HG03103 (cell line): ENCODE results near the gene ZNF600.
"Not testable (repeated sequence)": the region's sequence is repeated elsewhere in the genome, so short reads cannot be mapped to it uniquely, and the experiment has no call there.

Source experiments
- ATAC-seq: cut with Tn5 transposase; IDR thresholded peaks from one replicate; pipeline ENCODE4 v1.9.1; 2021; ENCODE audit warnings: low read depth; ENCODE audit not compliant: unreplicated experiment

The ZNF600 gene

DNA sequence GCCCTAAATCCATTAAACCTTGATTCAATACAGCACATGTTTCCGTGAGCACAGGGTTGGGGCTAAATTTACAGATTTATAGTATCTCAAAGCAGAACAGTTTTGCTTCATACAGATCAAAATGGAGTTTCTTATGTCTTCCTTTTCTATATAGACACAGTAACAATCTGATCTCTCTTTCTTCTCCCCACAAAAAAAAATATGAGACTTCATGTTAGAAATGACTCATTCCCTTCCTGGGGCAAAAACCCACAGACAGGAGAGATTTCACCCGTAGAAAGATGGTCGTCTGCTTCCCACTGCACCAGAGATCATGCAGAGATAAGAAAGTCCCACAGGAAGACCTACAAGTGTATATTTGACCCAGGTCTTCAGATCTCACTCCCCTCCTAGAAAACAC, 44.1 kb downstream of the ZNF600 start:
- ATAC-seq, result no peak

- no peak for ATAC-seq
Observed at GRCh38 chr19:52741951-52742485, 44.6 kb downstream of the ZNF600 start.

DNA sequence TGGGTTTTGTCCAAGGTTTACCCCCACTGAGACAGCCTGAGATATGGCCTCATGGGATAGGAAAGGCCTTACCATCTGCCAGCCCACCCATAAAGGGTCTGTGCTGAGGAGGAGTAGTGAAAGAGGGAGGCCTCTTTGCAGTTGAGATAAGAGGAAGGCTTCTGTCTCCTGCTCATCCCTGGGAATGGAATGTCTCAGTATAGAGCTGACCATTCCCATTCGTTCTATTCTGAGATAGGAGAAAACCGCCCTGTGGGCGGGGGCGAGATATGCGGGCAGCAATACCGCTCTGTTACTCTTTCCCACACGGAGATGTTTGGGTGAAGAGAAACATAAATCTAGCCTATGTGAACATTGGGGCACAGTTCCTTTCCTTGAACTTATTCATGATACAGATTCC, 45.2 kb downstream of the ZNF600 start:
- ATAC-seq, result not testable (repeated sequence)

DNA sequence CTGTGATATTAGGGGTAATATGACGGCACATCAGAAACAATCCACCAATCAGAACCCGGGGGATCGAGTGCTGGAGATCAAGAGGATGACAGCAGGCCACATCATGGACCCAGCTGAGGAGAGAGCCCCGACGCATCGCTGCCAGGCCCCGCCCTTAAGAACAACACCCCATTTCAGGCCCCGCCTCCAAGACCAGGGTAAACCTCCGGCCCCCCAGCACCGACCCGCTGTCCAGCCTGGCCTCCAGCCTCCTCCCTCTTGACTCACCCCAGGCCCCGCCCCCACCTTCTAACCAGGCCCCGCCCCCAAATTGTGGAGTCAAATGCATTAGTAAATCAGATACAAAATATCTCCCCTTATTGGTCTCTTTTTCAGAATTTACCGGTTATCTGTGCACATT, 47.0 kb downstream of the ZNF600 start:
- ATAC-seq, result no peak

GRCh38 chr19:52735734-52736133, 50.9 kb downstream of the ZNF600 start:
- no peak for ATAC-seq

DNA sequence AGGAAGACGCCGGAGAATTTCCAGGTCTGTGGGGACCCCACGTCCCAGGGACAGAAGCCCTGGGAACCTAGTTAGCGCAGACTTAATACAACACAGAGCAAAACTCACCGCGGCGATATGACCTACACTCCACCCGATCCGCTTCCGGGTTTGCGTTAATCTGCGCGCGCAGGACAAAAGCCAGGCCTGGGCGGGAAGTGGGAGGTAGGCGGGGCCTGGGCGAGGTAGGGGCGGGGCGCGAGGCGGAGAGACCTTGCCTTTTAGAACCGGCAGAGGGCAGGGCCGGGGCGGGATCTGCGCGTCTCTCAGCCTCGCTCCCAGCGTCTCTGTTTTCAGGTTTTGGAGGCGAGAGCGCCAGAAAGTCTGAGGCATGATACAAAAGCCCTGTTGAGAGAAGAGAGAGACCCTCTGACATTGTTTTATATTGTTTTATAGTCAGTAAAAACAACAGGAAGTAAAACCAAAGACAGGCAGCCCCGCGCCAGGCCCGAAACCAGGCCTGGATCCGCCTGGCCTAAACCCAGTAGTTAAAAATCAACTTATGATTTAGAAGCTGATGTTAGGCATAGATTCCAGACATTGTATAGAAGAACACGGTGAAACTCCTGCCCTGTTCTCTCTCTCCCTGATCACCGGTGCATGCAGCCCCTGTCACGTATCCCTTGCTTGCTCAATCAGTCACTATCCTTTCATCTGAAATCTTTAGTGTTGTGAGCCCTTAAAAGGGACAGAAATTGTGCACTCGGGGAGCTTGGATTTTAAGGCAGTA, 51.5 kb downstream of the ZNF600 start, which contains the start of gene ZNF611:
ZNF611 (minus strand) TSS at position 152 of the 769 bp plus-strand sequence. CDS start 19,150 bp downstream, outside the sequence.
- ATAC-seq, result peak; percentile 92

- ATAC-seq, result peak; percentile 25
Observed at GRCh38 chr19:52734331-52734892, 52.2 kb downstream of the ZNF600 start.

GRCh38 chr19:52726051-52726450, 60.5 kb downstream of the ZNF600 start:
- not testable (repeated sequence) for ATAC-seq

- ATAC-seq, result no peak
Observed at GRCh38 chr19:52725528-52725961, 61.0 kb downstream of the ZNF600 start.

DNA sequence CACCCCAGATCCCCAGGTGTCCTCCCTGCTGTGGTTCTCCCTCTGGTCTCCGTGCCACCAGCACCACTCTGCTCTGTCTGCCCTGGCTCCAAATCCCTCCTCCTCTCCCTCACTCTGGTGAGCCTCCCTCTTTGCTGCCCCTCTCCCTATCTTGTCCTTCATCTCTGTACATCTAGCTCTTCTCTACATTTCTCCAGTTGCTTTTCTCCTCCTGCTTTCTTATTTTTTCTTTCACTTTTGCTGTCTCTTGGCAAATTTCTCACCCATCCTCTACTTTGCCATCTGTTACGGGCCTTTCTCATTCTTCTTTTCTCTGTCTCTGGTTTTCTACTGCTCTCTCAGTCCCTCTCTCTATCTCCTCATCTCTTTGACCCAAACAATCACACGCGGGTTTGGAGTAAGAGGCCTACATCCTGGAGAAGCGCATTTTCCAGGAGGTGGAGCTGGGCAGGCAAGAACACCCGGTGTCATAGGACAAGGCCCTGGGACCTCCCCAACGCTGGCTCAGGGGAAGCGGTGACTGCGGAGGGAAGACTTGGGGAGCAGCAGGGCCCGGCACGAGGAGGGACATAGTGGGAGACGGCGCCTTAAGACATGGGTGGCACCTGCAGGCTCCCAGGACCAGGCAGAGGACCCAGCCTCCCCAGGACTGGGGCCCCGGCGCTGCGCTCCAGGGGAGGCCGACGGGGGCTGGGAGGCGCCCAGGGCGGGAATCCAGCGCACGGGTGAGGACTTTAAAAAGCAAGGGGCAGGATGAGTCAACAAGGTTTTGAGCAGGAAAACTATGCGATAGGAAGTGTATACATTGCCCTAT, 61.7 kb downstream of the ZNF600 start:
- ATAC-seq, result no peak

GRCh38 chr19:52723907-52724598, 62.5 kb downstream of the ZNF600 start:
- not testable (repeated sequence) for ATAC-seq

DNA sequence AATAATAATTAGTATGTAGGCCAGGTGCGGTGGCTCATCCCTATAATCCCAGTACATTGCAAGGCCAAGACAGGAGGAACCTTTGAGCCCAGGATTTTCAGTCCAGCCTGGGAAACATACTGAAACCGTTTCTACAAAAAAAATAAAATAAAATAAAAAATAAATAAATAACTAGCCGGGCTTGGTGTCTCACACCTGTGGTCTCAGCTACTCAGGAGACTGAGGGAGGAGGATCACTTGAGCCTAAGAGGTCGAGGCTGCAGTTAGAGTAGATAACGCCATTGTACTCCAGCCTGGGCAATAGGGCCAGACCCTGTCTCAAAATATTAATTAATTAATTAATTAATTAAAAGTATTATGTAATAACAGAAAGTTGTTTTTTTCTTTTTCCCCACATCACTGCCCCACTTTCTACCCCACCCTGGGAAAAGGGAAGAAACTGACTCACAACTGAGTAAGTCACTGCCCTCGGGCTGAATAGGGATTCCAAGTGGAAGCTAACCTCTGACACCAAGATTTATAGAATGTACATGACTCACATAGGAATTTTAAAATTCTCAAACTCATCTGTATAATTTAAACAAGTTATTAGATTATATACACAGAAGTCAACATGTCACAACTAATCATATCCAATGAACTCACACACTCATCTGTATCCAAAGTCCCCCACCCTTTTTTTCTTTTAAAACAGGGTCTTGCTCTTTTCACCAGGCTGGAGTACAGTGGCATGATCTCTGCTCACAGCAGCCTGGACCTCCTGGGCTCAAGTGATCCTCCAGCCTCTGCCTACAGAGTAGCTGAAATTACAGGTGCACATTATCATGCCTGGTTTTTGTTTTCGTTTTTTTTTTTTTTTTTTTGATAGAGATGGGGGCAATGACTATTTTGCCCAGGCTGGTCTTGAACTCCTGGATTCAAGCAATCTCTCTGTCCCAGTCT, 64.3 kb downstream of the ZNF600 start:
- no peak for ATAC-seq

DNA sequence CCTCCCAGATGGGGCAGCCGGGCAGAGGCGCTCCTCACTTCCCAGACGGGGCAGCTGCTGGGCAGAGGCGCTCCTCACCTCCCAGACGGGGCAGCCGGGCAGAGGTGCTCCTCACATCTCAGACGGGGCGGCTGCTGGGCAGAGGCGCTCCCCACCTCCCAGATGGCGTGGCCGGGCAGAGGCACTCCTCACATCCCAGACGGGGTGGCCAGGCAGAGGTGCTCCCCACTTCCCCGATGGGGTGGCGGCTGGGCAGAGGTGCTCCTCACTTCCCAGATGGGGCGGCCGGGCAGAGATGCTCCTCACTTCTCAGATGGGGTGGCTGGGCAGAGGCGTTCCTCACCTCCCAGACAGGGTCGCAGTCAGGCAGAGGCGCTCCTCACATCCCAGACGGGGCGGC, 66.0 kb downstream of the ZNF600 start:
- ATAC-seq, result not testable (repeated sequence)

GRCh38 chr19:52716522-52716921, 70.1 kb downstream of the ZNF600 start:
- no peak for ATAC-seq

DNA sequence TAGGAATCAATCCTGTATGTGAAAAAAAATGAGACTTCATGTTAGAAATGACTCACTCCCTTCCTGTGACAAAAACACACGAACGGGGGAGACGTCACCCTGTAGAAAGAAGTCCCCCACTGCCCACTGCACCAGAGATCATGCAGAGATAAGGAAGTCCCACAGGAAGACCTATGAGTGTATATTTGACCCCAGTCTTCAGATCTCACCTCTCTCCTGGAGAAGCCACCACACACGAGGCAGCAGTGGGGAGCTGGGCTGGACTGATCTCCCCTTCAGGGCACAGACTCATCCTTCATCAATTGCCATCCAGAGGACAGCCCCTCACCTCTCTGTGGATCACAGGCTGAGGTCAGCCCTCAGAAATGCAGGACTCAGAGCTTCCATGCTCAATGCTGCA, 70.7 kb downstream of the ZNF600 start:
- ATAC-seq, result not testable (repeated sequence)

DNA sequence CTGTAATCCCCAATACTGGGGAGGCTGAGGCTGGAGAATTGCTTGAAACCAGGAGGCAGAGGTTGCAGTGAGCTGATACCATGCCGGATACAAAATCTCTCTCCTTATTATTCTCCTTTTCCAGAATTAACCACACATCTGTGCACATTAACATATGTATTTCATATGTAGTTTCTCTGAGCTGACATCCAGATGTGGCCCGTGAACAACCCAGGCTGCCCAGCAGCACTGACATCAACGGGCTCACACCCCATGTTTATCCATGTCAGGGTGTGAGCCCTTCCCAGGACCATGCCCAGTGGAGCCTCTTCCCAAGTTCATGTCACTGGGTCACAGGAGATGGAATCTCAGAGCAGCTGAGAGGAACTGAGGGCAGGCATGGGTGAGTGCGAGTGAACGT, 71.3 kb downstream of the ZNF600 start:
- ATAC-seq, result not testable (repeated sequence)
